ENCODE data around the gene SLC16A10. TPM values are rescaled to one million over a fixed set of nuclear protein-coding genes. Genes with fewer than 3 reads are reported as not detected.
"Not testable (repeated sequence)": the region's sequence is repeated elsewhere in the genome, so short reads cannot be mapped to it uniquely, and the experiment has no call there.

The SLC16A10 gene
- total and polyA plus RNA-seq, 2 of the 8 experiments (the other 6 are each of a cell fraction or from before 2014, with no cell fraction given) = 18.6 to 23.2 TPM

- H3K79me2 ChIP-seq (ENCODE audit: control insufficient read depth in 1 of 2, insufficient read depth in 2 of 2, low read length in 2 of 2); H3K23me2 ChIP-seq (ENCODE audit: low read depth, low read length); H4K5ac ChIP-seq (ENCODE audit: insufficient read length, low read depth, low read length); H2AK5ac ChIP-seq (ENCODE audit: low read depth, low read length); DNase-seq (ENCODE audit: low read depth in 1 of 2, low spot score in 2 of 2); H3K27ac ChIP-seq (ENCODE audit: low read depth, low read length); H3K18ac ChIP-seq (ENCODE audit: extremely low read depth, low read length); CTCF ChIA-PET (ENCODE audit: partially characterized antibody); H3K56ac ChIP-seq (replicated peaks; ENCODE audit: insufficient read length, low read depth, low read length); H3K36me3 ChIP-seq (ENCODE audit: control insufficient read depth in 2 of 4, insufficient read depth in 4 of 4, low read length in 3 of 4); H4K20me1 ChIP-seq (replicated peaks in 1 of 2; ENCODE audit: control insufficient read depth in 1 of 2, insufficient read depth in 2 of 2, low read length in 2 of 2); H3K4me3 ChIP-seq (ENCODE audit: extremely low read depth in 1 of 4, insufficient read depth in 2 of 4, low read depth in 3 of 4, low read length in 4 of 4); H2BK20ac ChIP-seq (ENCODE audit: low read length); H2BK15ac ChIP-seq (ENCODE audit: low read length); FAIRE-seq; H3K27me3 ChIP-seq (replicated peaks in 1 of 4; ENCODE audit: control insufficient read depth in 3 of 4, extremely low read depth in 1 of 4, insufficient read depth in 3 of 4, low read length in 3 of 4); H3K9ac ChIP-seq (replicated peaks in 1 of 4; ENCODE audit: extremely low read depth in 1 of 4, low read depth in 3 of 4, low read length in 3 of 4); H3K23ac ChIP-seq (ENCODE audit: insufficient read length); H3K4me2 ChIP-seq (ENCODE audit: insufficient read depth in 1 of 2, low read depth in 2 of 2, low read length in 2 of 2); H3K4me1 ChIP-seq (replicated peaks in 1 of 4; ENCODE audit: control insufficient read depth in 3 of 4, insufficient read depth in 4 of 4, low read length in 3 of 4); POLR2A ChIA-PET (ENCODE audit: partially characterized antibody); H4K8ac ChIP-seq (ENCODE audit: extremely low read depth, insufficient read depth, low read length); H2AFZ ChIP-seq (ENCODE audit: low read length); H2BK120ac ChIP-seq (replicated peaks; ENCODE audit: low read depth, low read length); H4K91ac ChIP-seq (replicated peaks; ENCODE audit: insufficient read length, low read length); H2BK12ac ChIP-seq (ENCODE audit: low read depth, low read length); H3K9me3 ChIP-seq (ENCODE audit: insufficient read depth in 2 of 2, low read depth in 1 of 2, low read length in 1 of 2); H3K4ac ChIP-seq (replicated peaks; ENCODE audit: insufficient read length, low read depth, low read length); H3K14ac ChIP-seq (ENCODE audit: insufficient read length); H3K79me1 ChIP-seq (ENCODE audit: low read depth, low read length); H2BK5ac ChIP-seq (ENCODE audit: low read depth, low read length): not testable (repeated sequence)
- WGBS, 2 experiments (ENCODE audit: extremely low coverage in 1 of 2, insufficient coverage in 1 of 2, insufficient read length in 1 of 2, insufficient replicate concordance in 2 of 2, low coverage in 1 of 2, low lambda C conversion rate in 2 of 2, missing lambda C conversion rate in 1 of 2) = 93% methylated on average over 5 of the region's 5 CpGs; no CpG with 5 or more reads in 1 of the 2 experiments
Measured at GRCh38 chr6:111061985-111062384, 25.3 kb upstream of the SLC16A10 start.

GRCh38 chr6:111062860-111063259 lies 24.4 kb upstream of the SLC16A10 start:
- H4K91ac ChIP-seq (replicated peaks; ENCODE audit: insufficient read length, low read length); H4K8ac ChIP-seq (ENCODE audit: extremely low read depth, insufficient read depth, low read length); H3K4me2 ChIP-seq (ENCODE audit: insufficient read depth in 1 of 2, low read depth in 2 of 2, low read length in 2 of 2); H4K5ac ChIP-seq (ENCODE audit: insufficient read length, low read depth, low read length); H3K23me2 ChIP-seq (ENCODE audit: low read depth, low read length); H3K27ac ChIP-seq (ENCODE audit: low read depth, low read length); H3K18ac ChIP-seq (ENCODE audit: extremely low read depth, low read length); H2AK5ac ChIP-seq (ENCODE audit: low read depth, low read length); H3K9ac ChIP-seq (replicated peaks in 1 of 4; ENCODE audit: extremely low read depth in 1 of 4, low read depth in 3 of 4, low read length in 3 of 4); H3K14ac ChIP-seq (ENCODE audit: insufficient read length); H2BK12ac ChIP-seq (ENCODE audit: low read depth, low read length); CTCF ChIA-PET (ENCODE audit: partially characterized antibody); H2BK5ac ChIP-seq (ENCODE audit: low read depth, low read length); H2BK20ac ChIP-seq (ENCODE audit: low read length); H2BK120ac ChIP-seq (replicated peaks; ENCODE audit: low read depth, low read length); H3K9me3 ChIP-seq (ENCODE audit: insufficient read depth in 2 of 2, low read depth in 1 of 2, low read length in 1 of 2); POLR2A ChIA-PET (ENCODE audit: partially characterized antibody); H3K56ac ChIP-seq (replicated peaks; ENCODE audit: insufficient read length, low read depth, low read length); H2AFZ ChIP-seq (ENCODE audit: low read length); H3K23ac ChIP-seq (ENCODE audit: insufficient read length); H3K4ac ChIP-seq (replicated peaks; ENCODE audit: insufficient read length, low read depth, low read length); H3K4me1 ChIP-seq (replicated peaks in 1 of 4; ENCODE audit: control insufficient read depth in 3 of 4, insufficient read depth in 4 of 4, low read length in 3 of 4); FAIRE-seq; H3K79me2 ChIP-seq (ENCODE audit: control insufficient read depth in 1 of 2, insufficient read depth in 2 of 2, low read length in 2 of 2); DNase-seq (ENCODE audit: low read depth in 1 of 2, low spot score in 2 of 2); H3K4me3 ChIP-seq (ENCODE audit: extremely low read depth in 1 of 4, insufficient read depth in 2 of 4, low read depth in 3 of 4, low read length in 4 of 4); H4K20me1 ChIP-seq (replicated peaks in 1 of 2; ENCODE audit: control insufficient read depth in 1 of 2, insufficient read depth in 2 of 2, low read length in 2 of 2); H3K36me3 ChIP-seq (ENCODE audit: control insufficient read depth in 2 of 4, insufficient read depth in 4 of 4, low read length in 3 of 4); H2BK15ac ChIP-seq (ENCODE audit: low read length); H3K79me1 ChIP-seq (ENCODE audit: low read depth, low read length); H3K27me3 ChIP-seq (replicated peaks in 1 of 4; ENCODE audit: control insufficient read depth in 3 of 4, extremely low read depth in 1 of 4, insufficient read depth in 3 of 4, low read length in 3 of 4): not testable (repeated sequence)
- WGBS, 2 experiments (ENCODE audit: extremely low coverage in 1 of 2, insufficient coverage in 1 of 2, insufficient read length in 1 of 2, insufficient replicate concordance in 2 of 2, low coverage in 1 of 2, low lambda C conversion rate in 2 of 2, missing lambda C conversion rate in 1 of 2) = 94% methylated on average over 5 of the region's 5 CpGs; no CpG with 5 or more reads in 1 of the 2 experiments
